ENCODE measurements around the gene C1orf146.
"Not testable (repeated sequence)": the region's sequence is repeated elsewhere in the genome, so short reads cannot be mapped to it uniquely, and the experiment has no call there.

C1orf146 gene

DNA sequence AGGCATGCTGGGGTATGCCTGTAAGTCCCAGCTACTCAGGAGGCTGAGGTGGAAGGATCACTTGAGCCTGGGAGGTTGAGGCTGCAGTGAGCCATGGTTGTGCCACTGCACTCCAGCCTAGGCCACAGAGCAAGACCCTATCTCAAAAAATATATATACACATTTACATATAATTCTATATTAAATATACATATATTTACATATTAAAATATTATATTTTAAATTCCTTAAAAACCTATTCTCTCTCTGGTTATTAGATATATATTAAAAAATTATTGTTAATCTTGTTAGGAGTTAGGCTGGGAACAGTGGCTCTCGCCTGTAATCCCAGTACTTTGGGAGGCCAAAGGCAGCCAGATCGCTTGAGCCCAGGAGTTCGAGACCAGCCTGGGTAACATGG lies 58.4 kb downstream of the C1orf146 start:
- DNase-seq, result no peak

- DNase-seq, result no peak
These were observed 59.5 kb downstream of the C1orf146 start for GRCh38 chr1:92277105-92277723.

GRCh38 chr1:92279781-92280180 lies 62.1 kb downstream of the C1orf146 start:
- DNase-seq, result not testable (repeated sequence)

GRCh38 chr1:92281411-92281810 lies 63.7 kb downstream of the C1orf146 start:
- DNase-seq, result not testable (repeated sequence)

DNA sequence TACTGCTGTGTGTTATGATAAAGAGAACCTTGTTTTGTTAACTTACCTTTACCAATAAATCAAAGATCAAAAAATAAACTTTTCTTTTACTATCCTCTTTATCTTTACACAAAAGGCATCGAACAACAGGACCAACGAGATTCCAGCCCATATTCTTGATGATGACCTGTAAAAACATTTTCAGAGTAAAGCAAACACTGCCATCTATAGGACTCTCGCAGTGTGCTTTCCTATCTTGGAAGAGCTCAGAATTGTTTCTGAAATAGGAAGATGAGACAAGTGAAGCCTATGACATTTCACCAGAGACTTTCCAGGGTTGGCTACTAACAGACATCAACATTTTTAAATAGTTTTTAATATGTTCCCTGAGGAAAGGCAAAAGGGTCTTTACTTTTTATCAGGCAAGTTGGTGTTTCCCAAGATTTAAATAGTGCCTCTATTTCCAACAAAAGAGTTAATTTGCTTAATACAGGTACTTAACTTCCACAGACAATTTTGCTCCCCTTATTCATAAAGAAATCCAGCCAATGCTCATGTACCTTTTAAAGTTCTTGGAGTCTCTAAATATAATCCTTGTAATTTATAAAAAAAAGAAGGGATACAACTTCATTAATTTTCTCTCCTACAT lies 73.8 kb downstream of the C1orf146 start:
- DNase-seq, result no peak
